Stimulated activated CD4-positive, alpha-beta T cell treated with anti-CD3 and anti-CD28 coated beads, TNF-alpha, amount 100 ng/mL, for 48 hours (primary cell): ENCODE data around the gene ARFGEF3.

Source experiments
- DNase-seq, 3 donors: peaks; one replicate each; pipeline ENCODE4 v3.0.0-alpha.2; 2020; ENCODE audit warnings: low read depth in 3 of 3

ARFGEF3 gene

DNA sequence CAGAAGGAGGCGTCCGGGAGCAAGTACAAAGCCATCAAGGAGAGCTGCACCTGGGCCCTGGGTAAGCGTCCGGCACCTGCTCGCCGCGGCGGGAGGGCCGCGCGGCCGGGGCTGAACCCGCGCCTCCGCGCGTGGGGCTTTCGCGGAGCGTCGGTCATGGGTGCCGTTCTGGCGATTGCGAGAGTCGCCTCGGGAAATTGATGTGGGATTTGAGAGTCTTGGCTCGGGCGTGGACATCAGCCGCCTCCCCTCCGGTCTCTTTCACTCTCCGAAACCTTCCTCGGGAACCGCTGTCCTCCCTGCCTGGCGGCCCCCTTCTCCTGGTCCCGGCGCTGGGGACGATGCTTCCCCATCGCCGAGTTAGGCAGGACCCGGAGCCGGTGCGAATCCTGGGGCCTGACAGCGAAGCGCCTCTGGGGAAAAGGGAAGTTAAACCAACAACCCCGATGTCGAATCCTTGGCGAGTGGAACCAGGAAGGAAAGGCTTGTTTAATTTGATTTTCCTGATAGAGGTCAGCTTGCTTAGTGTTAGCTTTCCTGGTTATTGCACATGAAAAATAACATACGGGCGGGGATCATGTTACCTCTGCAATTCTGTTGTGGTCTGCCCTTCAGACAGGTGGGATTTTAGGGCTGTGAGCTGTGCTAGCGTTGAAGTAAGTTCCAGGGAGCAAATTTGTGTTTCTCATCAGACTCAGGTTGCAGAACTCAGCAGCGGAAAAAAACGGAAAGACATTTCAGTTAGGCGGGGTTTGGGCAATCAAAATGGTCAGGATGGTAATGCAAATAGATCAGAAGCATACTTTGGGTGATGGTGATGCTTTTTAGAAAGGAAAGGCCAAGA lies 594 bp downstream of the ARFGEF3 start:
- no peak for DNase-seq

DNA sequence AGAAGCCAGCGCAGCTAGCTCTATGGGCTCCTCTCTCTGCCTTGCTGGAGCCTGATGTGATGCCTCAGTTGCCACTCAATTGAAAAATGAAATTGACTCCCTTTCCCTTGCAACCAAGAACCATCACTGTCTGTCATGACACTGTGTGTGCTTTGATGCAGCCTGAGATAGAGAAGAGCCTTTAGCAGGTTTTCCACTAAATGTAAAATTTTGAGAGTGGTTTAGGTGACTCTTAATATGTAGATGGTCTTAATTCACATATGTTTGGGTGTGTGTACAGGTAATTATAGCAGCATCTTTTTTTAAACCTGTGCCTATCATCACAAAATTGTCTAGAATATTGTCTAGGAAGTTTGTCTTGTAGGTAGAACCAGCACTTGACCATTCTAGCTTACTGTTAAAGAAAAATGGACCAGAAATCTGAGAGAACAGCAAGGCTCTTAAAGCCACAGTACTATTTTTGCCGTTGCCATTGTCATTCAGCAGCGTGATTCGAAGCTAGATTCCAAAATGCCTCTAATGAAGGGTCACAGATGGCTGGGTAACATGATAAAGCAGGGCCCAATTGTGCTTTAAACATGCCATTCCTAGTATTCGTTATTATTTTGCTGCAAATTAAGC lies 1.3 kb downstream of the ARFGEF3 start:
- no peak for DNase-seq

DNA sequence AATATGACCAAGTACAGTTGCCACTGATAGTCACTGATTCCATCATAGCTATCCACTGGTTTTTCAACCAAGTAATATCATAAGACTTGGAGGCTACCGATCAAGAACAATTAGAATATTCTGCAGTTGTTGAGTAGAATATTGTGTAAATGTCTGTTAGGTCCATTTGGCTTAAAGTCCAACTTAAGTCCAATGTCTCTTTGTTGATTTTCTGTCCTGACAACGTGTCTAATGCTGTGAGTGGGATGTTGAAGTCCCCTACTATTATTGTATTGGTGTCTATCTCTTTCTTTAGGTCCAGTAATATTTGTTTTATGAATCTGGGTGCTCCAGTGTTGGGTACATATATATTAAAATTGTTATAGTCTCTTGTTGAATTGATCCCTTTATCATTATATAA lies 13.9 kb downstream of the ARFGEF3 start:
- DNase-seq, result no peak

DNA sequence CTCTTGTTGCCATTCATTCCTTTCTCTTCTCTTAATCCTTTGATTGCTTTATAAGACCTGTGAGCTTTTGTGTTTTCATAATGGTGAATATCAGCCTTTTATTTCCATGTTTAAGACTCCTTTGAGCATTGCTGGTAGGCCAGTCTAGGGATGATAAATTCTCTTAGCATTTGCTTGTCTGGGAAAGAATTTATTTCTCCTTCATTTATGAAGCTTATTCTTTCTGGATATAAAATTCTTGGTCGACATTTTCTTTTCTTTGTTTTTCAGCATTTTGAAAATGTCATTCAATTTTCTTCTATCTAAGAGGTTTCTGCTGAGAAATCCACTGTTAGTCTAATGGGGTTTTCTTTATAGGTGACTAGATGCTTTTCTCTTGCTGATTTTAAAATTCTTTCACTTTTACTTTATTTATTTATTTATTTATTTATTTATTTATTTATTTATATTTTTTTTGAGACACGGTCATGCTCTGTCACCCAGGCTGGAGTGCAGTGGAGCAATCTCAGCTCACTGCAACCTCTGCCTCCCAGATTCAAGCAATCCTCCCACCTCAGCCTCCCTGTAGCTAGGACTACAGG lies 15.0 kb downstream of the ARFGEF3 start:
- no peak for DNase-seq

DNA sequence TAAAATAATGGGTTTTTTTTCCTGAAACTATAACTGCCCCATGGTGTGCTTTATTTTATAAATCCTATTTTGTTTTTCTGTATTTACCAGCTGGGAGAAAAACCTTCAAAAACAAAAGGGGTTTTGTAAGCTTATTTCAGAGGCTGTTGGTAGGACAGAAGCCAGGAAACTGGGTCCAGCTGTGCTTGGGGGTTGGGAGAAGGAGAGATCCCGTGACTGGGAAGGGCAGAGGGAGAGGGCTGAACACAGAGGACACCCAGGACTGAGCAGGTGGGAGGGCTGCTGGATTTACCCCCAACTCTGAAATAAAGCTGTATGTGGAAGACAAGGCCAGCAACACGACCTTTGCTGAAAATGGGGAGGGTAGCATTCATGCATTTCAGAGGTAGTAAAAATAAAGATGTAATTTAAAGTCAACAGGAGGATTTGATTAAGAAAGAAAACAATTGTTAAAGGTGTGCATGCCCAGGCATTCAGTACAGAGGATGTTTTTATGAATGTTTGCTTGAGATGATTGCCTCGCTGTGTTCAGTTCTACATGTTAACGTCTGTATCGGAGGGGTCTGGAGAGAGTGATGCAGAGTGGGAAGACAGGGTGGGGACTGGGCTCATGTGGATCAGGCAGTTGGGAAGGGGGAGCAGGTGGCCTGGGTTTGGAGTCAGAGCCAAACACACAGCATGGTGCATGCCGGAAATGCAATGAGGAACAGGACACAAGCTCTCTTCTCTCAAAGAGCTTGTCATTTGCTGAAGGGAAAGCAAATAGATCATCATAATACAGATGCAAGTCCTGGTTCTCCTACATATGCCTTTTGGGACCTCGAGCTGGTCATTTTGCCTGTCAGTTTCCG lies 21.4 kb downstream of the ARFGEF3 start:
- DNase-seq, result no peak

DNA sequence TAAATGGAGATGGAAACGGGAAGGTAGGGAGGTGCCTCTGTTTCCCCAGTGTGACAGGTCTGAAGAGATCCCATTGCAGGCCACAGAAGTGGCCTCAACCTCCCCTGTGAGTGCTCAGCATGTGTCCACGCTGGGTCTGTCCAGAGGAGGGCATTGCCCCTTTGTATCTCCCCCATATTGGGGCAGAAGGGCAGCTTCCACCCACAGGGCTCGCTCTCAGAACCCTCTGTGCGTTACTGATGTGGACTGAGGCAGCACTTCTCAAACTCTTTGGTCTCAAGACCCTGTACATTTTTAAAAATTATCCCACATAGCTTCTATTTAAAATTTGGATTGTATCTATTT lies 22.0 kb downstream of the ARFGEF3 start:
- DNase-seq, result no peak

DNA sequence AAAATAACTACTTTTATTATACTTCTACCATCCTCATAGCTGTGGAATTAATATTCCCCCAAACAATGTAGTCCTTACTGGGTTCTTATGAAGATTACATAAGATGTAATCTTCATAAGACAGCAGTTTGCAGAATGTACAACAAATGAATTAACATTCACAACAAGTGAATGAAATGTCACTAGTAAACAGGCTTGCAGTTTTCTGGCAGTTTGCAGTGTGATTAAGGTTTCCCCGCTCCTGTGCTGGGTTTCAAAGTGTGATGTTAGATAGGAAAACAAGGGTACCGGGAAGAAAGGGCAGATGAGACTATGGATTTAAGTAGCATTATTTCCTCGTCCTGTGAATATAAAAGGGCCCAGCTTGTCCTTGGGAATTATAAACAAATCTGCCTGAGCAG lies 22.5 kb downstream of the ARFGEF3 start:
- DNase-seq, result no peak

DNA sequence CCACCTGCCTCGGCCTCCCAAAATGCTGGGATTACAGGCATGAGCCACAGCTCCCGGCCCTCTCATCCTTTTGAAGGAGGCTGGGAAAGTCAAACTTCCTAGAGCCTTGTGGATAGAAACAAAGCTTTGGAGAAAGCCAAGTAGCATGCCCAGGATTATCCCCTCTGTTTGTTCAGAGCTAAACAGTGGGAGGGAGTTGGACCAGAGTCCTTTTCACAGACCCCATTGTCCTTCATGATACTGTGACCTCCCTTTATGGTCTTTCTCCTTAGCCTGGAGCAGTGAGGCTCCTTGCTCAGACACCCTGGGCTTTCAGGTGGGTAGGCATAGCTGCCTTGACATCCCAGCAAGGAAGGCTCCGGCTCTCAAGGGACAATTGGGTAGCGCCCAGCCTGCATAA lies 25.4 kb downstream of the ARFGEF3 start:
- no peak for DNase-seq

DNA sequence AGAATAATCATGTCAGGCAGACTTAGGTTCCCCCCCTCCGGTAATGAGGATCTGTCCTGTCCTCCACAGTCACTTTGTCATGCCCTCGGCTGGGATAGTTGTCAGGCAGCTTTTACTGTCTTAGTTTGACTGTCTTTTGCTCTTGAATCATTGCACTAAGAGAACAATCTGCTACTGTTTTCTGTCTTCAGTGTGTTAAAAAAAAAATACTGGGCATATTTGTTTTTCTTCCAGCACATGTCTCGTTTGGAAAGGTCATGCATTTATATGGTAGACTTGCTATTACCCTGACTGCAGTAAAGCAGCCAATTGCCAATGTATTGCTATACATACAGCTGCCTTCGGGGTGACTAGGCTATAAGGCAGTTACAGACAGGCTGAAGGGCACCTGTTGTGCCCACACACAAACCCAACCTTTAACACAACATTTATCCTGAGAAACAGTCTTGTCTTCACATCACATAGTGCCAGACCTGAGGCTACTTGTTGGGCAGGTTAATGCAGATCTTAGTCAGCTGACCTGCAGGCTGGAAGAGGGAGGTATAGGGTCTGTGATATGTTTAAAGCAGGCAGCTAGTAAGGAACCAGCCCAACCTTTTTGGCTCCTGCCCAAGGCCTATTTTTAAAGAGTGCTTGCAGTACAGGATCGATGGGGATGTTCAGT lies 26.7 kb downstream of the ARFGEF3 start:
- DNase-seq, result no peak

DNA sequence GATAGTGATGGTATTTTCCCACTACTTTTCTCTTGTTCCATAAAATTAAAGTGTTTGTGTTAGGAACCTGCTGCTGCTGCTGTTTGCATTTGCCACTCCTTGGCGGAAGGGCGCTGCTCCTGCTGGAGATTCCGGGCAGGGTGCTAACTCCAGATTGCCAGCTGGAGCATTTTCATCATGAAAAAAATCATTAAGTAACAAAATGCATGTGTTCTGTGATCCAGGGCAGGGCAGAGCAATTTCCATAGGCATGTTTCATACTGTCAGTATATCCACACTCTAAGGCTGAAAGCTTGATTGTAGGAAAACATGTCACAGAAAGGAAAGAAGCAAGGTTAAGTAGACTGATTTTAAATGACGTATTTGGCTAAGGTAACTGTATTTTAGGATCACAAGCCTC lies 32.5 kb downstream of the ARFGEF3 start:
- no peak for DNase-seq

DNA sequence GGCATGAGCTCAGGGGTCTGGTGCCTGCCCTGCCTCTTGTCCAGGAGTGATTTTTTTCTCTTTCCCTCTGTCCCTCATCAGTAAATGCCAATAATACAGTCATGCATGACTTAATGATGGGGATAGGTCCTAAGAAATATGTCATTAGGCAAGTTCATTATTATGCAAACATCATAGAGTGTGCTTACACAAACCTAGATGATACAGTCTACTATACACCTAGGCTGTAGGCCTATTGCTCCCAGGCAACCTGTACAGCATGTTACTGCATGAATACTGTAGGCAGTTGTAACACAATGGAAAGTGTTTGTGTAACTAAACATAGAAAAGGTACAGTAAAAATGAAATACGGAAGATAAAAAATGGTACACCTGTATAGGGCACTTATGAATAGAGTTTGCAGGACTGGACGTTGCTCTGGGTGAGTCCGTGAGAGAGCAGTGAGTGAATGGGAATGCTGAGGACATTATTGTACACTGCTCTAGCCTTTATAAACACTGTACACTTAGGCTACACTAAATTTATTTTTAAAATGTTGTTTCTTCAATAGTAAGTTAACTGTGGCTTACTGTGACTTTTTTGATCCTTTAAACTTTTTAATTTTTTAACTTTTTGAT lies 34.5 kb downstream of the ARFGEF3 start:
- DNase-seq, result no peak

DNA sequence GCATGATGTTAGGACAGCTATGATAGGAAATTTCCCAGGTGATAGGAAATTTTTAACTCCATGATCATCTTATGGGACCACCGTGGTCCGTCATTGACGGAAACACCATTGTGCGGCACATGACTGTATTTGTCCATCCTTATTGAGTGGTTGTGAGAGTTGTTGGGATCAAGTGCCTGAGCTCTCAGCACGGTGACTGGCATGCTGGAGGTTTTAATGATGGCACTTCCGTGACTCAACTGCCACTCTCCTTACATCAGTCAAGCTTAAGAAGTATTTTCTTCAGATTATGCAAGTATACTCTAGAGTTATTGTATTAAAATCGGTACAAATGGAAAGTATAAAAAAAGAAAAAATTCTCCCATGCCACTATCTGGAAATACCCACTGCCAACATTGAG lies 35.8 kb downstream of the ARFGEF3 start:
- DNase-seq, result no peak

DNA sequence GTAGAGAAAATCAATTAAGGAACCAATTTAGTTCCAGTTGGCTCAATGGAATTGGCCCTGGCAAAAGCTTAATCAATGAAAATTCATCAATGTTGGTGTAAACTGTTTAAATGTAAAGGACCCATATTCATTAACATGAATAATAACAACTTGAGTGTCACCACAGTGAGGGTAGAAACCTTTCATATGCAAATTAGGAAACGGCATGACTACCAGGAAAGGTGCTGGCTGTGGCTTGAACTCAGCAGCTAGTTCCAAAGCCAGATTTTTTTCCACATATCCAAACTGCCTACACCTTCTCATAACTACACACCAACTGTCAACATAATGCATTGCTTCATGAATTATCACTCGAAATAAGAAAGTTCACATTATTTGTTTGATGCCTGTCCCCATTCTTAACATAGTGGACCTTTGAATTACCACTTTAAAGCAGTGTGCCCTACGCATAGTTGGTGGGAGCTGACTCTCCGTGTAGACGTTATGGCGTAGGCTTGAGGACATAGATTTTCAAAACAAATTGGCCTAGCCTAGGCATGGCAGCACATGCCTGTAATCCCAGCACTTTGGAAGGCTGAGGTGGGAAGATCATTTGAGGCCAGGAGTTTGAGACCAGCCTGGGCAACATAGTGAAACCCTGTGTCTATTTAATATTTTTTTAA lies 36.8 kb downstream of the ARFGEF3 start:
- DNase-seq, result no peak

DNA sequence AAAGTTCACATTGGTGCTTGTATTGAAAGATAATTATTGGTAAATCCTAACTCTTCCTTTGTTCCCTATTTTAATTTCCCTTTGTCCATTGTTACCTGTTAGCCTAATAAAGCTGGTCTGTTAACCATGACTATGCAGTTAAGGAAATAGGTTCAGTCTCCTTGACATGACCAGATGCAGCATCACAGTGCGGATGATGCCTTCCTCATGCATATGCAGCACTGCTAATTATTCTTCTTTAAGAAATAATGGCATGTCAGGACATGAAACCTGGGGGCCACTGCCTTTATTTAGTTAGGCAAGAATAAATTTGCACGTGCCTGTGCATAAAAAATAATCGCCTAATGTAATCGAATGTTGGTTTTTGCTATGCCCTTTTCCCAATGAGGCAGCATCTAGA lies 40.1 kb downstream of the ARFGEF3 start:
- DNase-seq, result no peak

DNA sequence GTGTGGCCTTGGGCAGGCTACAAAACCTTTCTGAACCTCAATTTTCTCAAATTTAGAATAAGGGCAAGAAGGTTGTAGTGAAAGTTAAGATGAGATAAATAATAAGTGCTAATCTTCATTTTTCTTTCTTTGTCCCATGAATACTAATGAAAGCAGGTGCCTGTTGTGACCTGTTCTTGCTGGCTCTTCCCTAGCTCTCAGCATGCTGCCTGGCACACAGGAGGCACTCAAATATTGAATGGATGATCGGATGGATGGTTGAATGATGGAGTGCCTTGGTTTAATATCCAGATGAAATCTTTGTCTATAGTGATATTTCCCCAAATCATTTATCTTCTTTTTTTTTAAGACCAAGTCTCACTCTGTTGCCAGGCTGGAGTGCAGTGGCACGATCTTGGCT lies 41.6 kb downstream of the ARFGEF3 start:
- DNase-seq, result no peak

DNA sequence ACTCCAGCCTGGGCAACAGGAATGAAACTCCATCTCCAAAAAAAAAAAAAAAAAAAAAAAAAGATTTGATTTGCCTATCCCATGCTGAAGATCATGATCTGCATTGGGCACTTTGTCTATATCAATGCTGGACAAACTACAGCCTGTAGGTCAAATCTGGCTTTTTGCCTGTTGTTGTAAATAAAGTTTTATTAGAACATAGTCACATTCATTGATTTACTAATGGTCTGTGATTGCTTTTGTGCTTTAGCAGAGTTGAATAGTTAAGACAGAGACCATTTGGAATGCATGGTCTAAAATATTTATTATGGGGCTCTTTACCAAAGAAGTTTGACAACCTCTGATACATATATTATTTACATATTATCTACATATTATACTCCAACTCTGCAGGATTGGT lies 42.6 kb downstream of the ARFGEF3 start:
- no peak for DNase-seq

DNA sequence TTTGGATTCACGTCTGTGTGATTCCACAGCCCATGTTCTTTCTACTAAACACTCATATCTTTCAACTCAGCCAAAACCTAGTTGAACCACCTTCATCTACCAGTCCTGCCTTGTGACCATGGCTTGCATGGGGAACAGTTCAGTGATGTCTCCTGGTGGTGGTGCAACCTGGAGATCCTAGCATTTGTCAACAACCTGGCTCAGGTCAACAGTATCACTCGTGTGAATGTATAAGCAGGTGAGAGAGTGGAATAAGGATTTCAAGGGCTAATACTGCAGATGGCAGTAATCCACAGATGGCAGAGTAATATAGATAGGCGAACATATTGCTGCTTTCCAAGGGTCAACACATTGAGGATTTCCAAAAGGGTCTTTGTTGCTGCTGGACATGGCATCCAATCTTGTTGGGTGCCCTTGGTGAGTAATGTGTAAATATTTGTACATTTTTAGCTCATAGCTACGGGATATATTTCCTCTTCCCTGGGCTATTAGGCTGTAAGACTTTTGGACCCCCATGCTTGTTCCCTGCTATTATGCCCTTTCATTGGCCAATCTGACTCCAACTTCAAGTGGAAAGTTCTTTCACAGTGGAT lies 43.1 kb downstream of the ARFGEF3 start:
- DNase-seq, result no peak

DNA sequence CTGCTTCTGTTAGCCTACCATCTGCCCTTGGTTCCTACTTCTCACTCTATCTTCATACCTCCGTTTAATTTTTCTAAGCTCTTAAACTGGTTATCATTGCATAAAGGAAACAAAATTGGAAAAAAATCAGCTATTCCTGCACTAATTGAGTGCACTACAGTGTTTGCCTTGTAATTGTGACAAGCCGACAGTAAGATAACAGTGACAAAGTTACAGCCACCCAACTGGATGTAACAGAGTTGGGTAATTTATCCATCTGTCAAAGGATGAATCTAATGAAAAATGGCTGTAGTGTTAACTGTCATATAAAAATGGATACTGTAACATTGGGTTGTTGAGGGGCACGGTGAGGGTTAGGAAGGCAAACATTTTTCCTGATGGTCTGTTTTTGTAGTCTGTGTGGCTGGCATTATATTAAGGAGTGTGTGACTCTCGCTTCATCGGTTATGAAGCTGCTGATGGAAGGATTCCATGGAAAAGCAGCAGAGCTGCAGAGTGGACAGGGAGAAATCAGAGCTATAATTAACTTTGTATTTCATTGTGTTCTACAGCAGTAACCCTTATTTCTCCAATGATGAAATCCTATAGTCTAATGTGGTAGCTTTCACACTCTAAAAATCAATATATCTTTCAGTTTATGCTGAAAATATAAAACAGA lies 43.8 kb downstream of the ARFGEF3 start:
- no peak for DNase-seq

DNA sequence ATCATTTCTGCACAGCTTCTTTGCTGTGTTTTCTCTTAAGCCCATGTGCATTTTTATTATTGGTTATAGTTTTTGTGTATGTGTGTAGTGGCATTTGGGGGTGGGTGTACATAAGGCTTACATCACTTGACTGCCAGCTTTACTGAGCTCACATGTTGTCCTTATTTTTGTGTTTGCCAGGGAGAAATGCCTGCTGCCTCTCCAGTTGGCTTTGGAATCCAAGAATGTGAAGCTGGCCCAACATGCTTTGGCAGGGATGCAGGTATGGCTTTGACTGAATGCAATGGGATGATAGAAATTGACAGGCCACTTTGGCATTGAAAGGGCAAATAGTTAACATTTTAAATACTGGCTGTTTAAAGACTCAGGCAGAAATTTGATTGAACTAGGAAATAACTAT lies 45.1 kb downstream of the ARFGEF3 start:
- DNase-seq, result no peak

DNA sequence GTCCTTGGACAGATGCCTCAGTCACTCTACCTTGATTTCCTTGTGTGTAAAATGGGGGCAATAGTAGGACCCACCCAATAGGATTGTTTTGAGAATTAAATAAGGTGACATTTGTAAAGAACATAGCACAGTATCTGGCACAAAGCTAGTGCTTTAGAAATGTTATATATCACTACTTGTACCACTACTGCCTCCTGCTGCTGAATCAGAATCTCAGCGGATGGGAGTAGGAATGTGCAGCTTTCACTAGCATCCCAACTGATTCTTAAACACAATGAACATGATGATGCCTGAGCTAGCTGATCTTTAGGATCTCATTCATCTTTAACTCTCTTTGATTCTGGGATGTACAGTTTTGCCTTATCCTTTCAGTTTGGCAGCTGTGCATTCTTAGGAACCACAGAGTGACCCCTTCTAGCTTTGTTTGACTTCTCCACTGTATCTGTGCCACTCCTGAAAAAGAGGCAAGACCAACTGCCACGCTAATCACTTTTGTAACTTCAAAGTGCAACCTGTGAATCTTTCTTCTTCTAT lies 49.4 kb downstream of the ARFGEF3 start:
- DNase-seq, result no peak
